ENCODE results near the gene RSRP1.
"Not testable (repeated sequence)": the region's sequence is repeated elsewhere in the genome, so short reads cannot be mapped to it uniquely, and the experiment has no call there.

Gene RSRP1, protein sequence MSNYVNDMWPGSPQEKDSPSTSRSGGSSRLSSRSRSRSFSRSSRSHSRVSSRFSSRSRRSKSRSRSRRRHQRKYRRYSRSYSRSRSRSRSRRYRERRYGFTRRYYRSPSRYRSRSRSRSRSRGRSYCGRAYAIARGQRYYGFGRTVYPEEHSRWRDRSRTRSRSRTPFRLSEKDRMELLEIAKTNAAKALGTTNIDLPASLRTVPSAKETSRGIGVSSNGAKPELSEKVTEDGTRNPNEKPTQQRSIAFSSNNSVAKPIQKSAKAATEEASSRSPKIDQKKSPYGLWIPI

DNA sequence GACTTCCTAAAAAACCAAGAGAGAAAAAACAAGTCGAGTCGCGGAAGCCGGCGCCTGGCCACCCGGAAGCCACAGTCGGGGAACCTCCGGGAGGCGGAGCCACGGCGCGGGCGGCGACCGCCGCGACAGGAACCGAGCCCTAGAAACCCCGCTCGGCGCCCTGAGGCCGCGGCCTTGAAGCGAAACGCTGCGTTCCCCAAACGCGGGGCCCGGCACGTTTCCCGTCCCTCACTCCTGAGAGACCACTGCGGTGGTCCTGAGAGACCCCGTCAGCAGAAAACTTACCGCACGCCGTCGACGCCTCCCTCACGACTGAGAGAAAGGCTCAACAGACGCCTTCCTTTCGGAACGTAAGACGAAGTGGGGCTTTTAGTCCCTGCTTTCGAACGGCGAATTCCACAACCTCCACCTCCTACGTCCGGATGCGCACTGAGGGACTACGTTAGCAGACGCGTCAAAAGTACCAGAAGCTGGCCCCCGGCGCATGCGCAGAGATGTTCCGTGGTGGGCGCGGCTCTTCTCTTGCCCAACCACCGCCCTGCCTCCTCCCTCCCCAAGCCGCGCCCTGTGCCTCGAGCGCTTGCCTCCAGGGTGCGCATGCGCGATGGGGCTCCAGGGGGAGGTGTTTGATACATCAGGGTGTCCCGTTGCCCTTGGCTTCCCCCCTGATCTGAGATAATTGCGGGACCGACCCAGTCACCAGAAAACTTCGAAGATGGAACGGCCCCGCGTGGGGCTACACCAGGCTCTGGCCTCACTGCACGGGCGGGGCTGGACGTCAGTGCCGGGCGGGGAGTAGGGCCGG lies at the start of gene RSRP1:
Gene RSRP1 (minus strand): TSS at position 431 of the 805 bp plus-strand sequence. CDS start 491 bp downstream, outside the sequence.
- H3K4me3 ChIP-seq (ENCODE audit: low read depth, low read length): peak within 1 kb of the TSS; percentile 67
- TF ChIP-seq, protein P1, sequence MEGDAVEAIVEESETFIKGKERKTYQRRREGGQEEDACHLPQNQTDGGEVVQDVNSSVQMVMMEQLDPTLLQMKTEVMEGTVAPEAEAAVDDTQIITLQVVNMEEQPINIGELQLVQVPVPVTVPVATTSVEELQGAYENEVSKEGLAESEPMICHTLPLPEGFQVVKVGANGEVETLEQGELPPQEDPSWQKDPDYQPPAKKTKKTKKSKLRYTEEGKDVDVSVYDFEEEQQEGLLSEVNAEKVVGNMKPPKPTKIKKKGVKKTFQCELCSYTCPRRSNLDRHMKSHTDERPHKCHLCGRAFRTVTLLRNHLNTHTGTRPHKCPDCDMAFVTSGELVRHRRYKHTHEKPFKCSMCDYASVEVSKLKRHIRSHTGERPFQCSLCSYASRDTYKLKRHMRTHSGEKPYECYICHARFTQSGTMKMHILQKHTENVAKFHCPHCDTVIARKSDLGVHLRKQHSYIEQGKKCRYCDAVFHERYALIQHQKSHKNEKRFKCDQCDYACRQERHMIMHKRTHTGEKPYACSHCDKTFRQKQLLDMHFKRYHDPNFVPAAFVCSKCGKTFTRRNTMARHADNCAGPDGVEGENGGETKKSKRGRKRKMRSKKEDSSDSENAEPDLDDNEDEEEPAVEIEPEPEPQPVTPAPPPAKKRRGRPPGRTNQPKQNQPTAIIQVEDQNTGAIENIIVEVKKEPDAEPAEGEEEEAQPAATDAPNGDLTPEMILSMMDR (IDR thresholded peaks at IDR 0.05; ENCODE audit: low read depth, low read length, missing control alignments): no peak
- peak; percentile 93 for DNase-seq (ENCODE audit: low read depth)

DNA sequence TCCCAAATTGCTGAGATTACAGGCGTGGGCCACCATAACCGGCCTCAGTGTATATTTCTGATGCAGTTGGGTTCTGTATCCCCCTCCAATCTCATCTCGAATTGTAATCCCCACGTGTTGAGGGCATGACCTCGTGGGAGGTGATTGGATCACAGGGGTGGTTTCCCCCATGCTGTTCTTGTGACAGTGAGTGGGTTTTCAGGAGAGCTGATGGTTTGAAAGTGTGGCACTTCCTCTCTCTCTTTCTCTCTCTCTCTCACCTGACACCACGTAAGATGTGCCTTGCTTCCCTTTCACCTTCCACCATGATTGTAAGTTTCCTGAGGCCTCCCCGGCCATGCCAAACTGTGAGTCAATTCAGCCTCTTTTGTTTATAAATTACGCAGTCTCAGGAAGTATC lies 49.2 kb upstream of the RSRP1 start:
- not testable (repeated sequence) for DNase-seq (ENCODE audit: low read depth); H3K4me3 ChIP-seq (ENCODE audit: low read depth, low read length)

DNA sequence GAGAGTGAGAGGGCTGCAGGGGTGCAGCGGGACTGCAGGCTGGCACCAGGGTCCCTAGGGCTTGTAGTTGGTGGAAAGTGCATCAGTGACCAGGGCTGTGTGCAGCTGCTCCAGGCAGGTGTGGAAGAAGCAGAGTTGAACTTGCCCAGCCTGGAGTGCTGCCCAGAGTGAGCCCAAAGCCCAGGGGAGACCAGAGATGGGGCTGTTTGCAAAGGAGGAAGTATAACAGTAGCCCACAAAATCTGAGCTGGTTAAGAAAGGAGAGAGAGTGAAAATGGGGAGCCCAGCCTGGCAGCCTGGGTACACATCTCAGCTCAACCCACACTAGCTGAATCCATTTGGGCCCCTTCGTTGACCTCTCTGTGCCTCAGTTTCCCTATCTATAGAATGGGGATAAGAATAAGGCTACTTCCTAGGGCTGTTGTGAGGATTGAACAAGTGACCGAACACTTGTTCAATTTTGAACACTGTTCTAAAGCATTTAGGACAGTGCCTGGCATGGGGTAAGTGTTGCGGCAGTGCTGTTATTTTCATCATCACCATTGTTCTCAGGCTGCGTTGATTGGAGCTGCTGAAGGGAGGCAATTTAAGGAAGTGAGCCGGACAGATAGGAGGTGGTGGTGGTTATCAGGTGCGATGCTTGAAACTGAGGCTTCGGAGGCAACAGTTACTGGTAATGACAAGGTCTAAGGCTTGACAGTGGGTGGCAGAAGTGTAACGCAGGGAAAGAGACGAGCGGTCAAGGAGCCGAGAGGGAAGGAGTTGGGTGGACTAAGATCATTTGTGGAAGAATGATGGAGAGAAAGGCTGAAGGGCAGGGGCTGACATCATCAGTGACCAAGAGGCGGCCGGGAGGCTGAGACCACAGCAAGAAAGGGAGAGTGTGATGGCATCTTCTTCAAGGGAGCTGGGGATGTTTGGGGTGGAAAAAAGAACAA lies 47.9 kb upstream of the RSRP1 start:
- DNase-seq (ENCODE audit: low read depth); H3K4me3 ChIP-seq (ENCODE audit: low read depth, low read length): not testable (repeated sequence)

DNA sequence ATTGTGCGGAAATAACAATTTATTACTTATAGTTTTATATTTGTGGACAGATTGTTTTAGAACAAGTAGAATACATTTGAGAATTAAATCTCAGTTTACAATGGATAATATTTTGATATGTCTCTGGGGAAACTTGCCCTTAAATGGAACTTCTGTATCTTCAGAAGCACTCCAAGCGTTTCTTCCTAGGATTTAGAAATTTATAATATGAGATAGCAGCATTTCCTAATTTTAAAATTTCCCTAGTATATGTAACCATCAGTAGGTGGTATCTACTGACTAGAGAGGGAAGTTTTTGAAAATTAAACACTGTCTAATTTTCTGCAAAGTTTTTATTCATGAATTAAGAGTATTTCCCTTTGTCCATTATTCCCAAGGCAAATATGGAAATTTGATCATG lies 46.2 kb upstream of the RSRP1 start:
- not testable (repeated sequence) for H3K4me3 ChIP-seq (ENCODE audit: low read depth, low read length); DNase-seq (ENCODE audit: low read depth)

DNA sequence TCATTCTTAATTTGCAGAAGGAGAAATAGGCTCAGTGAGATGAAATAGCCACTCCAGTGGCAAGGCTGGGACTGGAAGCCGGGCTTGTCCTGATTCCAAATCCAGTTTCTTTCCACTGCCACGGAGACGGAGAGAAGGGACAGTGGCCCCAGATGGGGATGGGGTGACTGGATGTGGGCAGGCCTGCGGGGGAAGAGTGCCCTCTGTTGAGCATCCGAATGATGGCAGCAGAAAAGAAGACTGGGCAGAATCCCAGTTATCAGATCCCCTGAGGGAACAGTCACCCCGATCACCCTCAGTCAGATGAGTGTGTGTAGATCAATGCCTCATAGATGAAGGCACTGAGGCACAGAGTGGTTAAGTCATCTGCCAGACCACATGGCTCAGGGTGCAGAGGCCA lies 42.8 kb upstream of the RSRP1 start:
- not testable (repeated sequence) for DNase-seq (ENCODE audit: low read depth); H3K4me3 ChIP-seq (ENCODE audit: low read depth, low read length)

DNA sequence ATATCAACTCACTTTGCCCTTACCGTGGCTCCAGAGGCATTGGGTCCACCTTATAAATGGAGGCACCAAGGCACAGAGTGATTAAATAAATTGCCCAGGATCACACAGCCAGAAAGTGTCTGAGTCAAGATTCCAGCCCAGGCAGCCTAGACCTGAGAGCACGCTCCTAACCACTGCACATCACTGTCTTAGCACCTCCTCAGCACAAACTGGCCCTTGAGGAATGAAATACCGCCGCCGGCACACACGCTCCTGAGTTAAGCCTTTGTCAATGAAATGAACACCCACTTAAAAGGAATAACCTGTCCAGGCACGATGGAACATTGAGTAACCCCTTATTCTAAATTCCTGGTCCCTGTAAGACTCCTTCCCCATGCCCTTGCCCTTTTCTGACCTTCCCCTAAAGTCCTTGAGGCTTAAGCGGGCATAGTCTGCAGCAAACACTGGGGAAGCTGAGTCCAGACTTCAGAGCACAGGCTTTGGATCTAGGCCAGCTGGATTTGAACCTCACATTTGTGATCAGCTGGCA lies 41.4 kb upstream of the RSRP1 start:
- H3K4me3 ChIP-seq (ENCODE audit: low read depth, low read length); DNase-seq (ENCODE audit: low read depth): not testable (repeated sequence)

DNA sequence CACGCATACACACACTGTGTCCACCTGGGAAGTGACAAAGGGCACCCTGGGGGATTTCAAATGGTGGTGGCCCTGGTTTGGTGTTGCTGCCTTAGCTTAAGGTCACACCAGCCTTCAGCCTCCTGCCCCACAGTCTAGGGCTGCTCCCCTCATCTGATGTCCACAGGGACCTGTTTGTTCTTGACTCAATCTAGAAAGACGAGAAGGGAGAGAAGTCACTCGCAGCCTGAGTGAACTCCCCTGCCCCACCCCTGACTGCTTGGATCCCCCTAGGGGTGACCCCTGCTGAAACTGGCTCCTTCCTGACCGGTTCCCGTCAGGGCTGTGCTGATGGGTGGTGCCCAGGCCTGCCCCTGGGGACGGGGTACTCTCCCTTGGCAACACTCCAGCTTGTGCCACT lies 39.9 kb upstream of the RSRP1 start:
- H3K4me3 ChIP-seq (ENCODE audit: low read depth, low read length): not testable (repeated sequence)

DNA sequence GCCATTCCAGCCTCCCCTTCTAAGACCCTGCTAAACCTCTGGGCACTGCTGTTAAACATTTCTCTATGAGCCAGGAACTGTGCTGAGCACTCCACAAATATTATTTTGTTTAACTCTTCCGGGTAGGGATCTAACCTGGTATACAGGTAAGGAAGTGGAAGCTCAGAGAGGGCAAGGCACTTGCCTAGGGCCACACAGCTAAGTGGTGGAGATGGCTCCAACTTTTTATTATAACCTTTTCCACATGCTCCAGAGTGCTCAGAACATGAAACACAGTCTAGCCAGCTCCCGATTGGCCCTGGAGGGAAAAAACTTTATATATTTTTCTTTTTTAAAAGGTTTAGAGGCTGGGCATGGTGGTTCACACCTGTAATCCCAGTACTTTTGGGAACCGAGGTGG lies 38.6 kb upstream of the RSRP1 start:
- H3K4me3 ChIP-seq (ENCODE audit: low read depth, low read length); DNase-seq (ENCODE audit: low read depth): not testable (repeated sequence)

More for the DNA sequence above, 39.9 kb upstream of the RSRP1 start:
- DNase-seq (ENCODE audit: low read depth): not testable (repeated sequence)

DNA sequence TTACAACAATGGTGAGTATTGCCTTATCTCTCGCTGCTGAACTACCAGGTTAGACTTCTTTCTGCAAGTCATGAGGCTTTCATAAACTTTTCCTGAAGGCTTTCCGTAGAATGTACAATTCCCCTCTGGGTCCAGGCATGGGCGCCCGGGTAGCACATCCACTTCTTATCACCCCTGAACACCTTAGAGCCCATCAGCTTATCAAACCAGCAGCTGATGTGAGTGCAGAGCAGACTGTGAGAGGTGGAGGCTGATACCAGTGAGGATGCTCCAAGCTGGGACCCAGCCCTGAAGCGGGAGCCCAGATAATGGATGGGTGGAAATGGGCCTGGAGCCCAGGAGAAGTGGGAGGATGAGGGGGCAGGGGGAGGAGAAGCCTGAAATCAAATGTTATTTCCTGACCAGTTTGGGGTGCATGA lies 32.4 kb upstream of the RSRP1 start:
- not testable (repeated sequence) for H3K4me3 ChIP-seq (ENCODE audit: low read depth, low read length); DNase-seq (ENCODE audit: low read depth)

DNA sequence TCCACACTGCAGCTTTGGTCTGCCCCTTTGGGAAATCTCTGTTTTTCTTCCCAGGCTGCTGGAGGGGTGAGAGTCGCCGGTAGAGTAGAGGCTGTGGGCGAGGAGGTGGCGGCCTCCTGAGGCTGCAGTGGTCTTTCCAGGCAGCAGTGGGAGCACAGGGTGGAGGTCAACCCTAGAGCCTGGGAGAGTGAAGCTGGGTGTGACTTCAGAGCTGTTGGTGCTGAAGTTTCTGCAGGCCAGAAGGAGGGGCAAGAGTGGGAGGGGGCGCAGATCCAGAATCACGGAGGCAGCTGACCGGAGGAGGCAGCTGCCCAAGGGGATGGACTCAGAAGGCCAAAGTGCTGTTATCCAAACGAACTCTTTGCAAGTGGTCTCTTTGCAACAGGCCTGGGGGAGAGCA lies 31.5 kb upstream of the RSRP1 start:
- DNase-seq (ENCODE audit: low read depth); H3K4me3 ChIP-seq (ENCODE audit: low read depth, low read length): not testable (repeated sequence)

DNA sequence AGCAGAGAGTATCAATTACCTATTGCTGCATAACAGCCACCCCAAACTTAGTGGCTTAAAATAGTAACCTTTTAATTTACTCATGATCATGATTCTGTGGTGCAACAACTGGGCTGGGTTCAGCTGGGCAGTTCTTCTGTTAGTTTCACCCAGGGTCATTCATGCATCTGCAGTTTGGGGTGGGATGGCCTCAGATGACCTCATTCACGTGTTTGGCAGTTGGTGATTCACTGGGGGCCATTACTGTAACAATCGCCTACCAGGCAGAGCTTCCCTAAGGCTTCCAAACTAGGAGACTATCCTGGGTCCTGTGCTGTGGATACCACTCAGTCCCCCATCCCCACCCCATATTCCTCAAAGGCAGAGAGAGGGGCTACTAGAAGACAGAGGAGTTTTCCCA lies 31.1 kb upstream of the RSRP1 start:
- DNase-seq (ENCODE audit: low read depth); H3K4me3 ChIP-seq (ENCODE audit: low read depth, low read length): not testable (repeated sequence)

DNA sequence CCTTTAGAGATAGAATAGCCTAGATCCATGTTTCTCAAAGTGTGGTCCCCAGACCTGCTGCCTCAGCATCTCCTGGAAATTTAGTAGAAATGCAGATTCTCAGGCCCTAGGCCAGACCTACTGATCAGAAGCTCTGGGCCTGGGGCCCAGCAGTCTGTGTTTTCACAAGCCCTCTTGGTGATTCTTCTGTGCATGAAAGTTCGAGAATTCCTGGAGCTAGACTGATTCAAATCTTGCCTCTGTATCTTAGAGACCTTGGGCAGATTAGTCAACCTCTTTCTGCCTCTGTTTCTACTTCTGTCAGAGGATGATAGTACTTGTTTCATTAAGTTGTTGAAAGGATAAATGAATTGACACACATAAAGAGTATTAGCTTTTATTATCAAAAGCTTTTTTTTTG lies 30.0 kb upstream of the RSRP1 start:
- DNase-seq (ENCODE audit: low read depth); H3K4me3 ChIP-seq (ENCODE audit: low read depth, low read length): not testable (repeated sequence)

DNA sequence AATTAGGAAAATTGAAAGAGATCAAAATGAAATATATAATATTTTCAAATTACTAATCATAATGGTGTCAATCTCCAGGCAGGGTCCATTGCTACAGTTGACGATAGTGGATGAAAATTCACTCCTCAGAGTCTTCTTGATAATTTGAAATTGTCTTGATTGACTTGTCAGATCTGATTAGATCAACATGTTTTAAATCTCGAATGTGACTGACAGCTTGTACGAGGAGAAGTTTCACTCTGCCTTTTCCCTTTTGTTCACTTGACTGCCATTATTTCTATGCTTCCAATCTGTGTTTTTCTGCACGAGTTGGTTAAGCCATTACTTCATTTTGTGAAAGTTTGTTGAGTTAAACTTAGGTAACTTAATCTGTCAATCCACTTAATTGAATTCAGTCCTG lies 28.4 kb upstream of the RSRP1 start:
- H3K4me3 ChIP-seq (ENCODE audit: low read depth, low read length); DNase-seq (ENCODE audit: low read depth): not testable (repeated sequence)

DNA sequence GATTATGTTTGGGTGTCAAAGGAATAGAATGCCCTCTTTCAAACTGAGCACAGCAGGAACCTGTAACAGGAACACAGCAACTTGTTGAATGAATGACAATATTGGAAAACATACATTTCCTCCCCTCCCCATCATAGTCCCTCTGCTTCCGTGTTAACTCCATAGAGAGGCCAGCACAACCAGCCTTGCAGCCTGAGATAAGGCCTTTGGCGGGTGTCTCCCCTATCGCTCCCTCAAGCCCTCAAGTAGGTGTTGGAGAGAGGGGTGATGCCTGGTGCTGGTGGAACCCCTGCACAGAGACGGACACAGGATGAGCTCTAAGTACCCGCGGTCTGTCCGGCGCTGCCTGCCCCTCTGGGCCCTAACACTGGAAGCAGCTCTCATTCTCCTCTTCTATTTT lies 25.0 kb upstream of the RSRP1 start, which contains the start of gene RHD:
Gene RHD (plus strand): TSS at position 272 of the 400 bp plus-strand sequence. CDS start 39 bp downstream, at position 311.
- not testable (repeated sequence) for DNase-seq (ENCODE audit: low read depth); H3K4me3 ChIP-seq (ENCODE audit: low read depth, low read length)

DNA sequence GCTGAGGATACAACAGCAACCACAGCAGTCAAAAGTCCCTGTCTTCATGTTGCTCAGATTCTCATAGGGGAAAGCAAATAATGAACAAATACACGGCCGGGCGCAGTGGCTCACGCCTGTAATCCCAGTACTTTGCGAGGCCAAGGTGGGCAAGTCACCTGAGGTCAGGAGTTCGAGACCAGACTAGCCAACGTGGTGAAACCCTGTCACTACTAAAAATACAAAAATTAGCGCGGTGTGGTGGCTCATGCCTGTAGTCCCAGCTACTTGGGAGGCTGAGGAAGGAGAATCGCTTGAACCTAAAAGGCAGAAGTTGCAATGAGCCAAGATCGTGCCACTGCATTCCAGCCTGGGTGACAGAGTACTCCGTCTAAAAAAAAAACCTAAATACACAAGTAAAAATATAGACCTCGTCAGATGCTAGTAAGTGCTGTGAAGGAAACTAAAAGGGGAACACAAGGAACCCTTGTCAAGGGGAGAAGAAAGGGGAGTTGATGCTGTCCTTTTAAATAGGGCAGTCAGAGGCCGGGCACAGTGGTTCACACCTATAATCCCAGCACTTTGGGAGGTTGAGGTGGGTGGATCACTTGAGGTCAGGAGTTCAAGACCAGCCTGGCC lies 21.0 kb upstream of the RSRP1 start:
- peak overlapping the region; percentile 14; the same call in 1 of the 2 replicates for H3K4me3 ChIP-seq (ENCODE audit: low read depth, low read length)
- DNase-seq (ENCODE audit: low read depth): not testable (repeated sequence)

DNA sequence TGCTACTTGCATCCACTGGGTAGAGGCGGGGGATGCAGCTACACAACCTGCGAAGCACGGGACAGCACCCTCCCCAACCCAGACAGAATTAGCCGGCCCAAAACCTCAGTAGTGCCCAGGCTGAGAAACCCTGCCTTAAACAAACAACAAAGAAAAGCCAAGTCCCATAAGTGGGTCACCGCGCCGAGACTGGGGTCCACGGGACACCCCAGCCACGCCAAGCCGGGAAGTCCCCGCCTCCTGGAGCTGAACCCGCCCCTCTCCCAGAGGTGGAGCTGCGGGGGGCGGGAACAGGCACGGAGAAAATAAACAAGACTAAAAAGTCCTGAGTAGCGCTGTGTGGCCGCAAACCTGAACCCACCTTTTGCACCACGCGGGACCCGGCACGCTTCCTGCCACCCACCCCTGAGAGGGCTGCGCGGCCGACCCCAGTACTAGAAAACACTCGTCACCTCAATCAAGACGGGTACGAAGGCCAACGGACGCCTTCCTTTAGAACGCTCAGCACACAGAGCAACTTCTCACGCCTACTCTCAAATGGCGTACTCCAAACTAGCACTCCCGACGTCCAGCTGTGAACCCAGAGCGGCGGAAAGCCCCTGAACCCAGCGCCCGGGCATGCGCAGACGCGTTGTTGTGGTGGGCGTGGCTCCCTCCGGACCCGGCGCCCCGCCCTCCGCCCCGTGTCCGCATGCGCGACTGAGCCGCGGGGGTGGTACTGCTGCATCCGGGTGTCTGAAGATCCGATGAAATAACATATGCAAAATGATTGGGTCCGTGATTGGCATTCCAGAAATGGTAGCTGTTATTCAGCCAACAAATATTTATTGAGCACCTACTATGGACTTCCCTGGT lies 20.3 kb upstream of the RSRP1 start:
- DNase-seq (ENCODE audit: low read depth): not testable (repeated sequence)
- H3K4me3 ChIP-seq (ENCODE audit: low read depth, low read length): peak overlapping the region; percentile 48
